GM19468 (cell line): ENCODE data around the gene ANKS3.

ENCODE experiments used
- ATAC-seq: cut with Tn5 transposase; IDR thresholded peaks from one replicate; pipeline ENCODE4 v1.9.1; 2021; ENCODE audit warnings: mild to moderate bottlenecking, moderate library complexity, moderate number of reproducible peaks; ENCODE audit not compliant: unreplicated experiment; ENCODE audit errors: extremely low read depth

The ANKS3 gene

DNA sequence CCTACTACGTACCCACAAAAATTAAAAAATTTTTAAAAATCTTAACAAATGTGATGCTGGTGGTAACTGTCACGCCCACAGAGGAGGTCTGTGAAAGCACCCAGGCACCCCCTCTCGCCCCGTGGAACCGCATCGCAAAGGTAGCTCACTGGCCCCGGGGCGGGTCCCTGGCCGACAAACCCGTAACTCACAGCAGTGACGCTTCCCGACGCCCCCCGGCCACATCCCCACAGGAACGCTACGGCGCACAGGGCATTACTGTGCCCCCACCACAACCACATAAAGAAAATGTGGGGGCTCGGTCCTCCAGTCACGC lies 366 bp downstream of the ANKS3 start:
- no peak for ATAC-seq

- ATAC-seq = no peak
Measured at GRCh38 chr16:4733211-4733742, 794 bp downstream of the ANKS3 start.

- ATAC-seq = no peak
Measured at GRCh38 chr16:4729876-4730275, 4.2 kb downstream of the ANKS3 start.

DNA sequence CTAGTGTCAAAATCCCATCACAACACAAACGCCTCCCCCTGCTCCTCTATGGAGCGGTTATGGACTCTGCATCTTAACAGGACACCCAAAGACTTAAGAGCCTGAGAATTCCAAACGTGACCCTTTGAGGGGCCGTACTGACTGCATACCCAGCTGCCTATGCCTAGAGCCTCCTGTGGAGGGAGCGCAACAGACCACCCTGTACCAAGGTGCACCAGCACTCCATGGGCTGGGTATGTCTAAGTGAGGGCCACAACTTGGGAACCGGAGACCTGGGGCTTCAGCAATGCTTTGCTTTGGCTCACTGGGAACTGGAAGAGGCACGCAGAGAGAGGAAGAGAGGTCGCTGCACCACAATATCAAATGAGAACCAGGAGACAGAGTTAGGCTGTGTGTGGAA lies 5.4 kb downstream of the ANKS3 start:
- ATAC-seq = no peak

GRCh38 chr16:4726616-4727015 lies 7.5 kb downstream of the ANKS3 start:
- no peak for ATAC-seq

DNA sequence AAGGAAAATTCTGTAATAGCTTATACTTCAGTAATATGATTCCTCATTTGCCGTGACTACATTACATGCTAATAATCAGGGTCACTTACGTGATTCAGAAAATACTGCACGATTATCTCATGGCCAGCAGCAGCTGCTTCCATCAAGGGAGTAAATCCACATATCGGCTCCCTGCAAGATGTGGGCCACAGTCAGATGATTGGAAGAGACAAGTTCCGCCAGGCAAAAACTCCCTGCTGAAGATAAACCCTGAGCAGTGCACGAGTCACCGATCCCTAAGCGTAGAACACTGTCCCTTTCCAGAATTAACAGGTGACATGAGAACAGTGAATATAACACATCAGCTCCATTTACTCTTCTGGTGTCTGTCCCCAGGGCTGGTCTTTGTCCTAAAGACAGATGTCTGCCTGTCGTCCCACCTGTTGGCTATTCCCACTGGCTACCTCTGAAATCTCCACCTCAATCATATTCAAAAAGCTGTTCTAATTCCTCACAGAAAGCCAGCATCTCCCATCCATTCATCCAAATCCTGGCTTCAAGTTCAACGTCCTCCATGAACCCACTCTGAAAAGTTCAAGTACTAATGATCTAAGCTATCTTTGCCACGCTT lies 9.3 kb downstream of the ANKS3 start:
- ATAC-seq = no peak

- ATAC-seq = no peak
Measured at GRCh38 chr16:4723071-4723767, 10.9 kb downstream of the ANKS3 start.

GRCh38 chr16:4718466-4718865 lies 15.6 kb downstream of the ANKS3 start:
- no peak for ATAC-seq

- no peak for ATAC-seq
Measured at GRCh38 chr16:4714996-4715395, 19.1 kb downstream of the ANKS3 start.

- ATAC-seq = no peak
Measured at GRCh38 chr16:4713663-4714501, 20.2 kb downstream of the ANKS3 start.

DNA sequence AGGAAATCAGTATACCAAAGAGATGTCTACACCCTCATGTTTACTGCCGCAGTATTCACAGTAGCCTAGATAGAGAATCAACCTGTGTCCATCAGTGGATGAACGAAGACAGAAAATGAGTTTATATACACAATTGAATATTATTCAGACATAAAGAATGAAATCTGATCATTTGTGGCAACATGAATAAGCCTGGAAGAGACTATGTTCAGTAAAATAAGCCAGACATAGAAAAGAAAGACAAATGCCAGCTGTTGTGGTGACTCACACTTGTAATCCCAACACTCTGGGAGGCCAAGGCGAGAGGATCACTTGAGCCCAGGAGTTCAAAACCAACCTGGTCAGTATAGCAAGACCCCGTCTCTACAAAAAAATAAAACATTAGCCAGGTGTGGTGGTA lies 24.6 kb downstream of the ANKS3 start:
- ATAC-seq = no peak

DNA sequence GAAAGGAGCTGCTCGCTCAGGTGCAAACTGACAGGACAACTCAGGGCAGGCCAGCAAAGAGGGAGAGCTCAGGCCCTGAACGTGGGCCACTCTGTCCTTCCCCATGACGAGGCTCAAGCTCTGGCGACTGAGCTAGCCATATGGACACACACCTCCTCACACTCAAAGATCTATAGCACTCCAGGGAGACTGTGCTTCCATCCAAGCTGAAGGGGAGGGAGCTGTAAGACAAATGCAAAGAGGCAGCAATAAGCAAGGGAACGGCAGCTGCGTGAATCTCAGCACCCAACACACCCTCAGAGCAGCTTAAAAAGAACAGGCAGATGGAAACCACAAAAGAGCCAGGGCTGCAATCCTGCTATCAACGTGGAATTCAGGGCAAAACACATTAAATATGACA lies 27.2 kb downstream of the ANKS3 start:
- ATAC-seq = no peak

- ATAC-seq = no peak
Measured at GRCh38 chr16:4704913-4705312, 29.2 kb downstream of the ANKS3 start.

DNA sequence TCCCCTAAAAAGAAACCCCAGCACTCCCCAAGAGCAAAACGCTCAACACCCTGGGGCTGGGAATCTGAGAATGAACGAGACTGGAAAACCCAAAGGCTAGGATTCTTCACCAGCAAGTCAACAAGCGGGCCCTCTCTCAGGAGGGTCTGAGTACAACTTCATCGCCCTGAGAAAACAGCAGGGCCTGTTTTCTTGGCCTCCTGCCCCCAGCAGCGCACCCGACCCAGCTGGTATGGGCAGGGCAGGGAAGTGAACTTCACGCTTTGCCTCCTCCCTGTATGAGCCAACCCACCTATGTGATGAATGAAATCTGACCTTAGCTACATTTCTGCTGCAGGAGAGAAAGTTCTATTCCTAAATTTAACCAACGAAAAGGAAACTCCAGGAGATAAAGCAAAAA lies 29.6 kb downstream of the ANKS3 start:
- ATAC-seq = no peak

GRCh38 chr16:4703906-4704305 lies 30.2 kb downstream of the ANKS3 start:
- ATAC-seq = no peak

GRCh38 chr16:4702466-4702808 lies 31.6 kb downstream of the ANKS3 start:
- no peak for ATAC-seq

DNA sequence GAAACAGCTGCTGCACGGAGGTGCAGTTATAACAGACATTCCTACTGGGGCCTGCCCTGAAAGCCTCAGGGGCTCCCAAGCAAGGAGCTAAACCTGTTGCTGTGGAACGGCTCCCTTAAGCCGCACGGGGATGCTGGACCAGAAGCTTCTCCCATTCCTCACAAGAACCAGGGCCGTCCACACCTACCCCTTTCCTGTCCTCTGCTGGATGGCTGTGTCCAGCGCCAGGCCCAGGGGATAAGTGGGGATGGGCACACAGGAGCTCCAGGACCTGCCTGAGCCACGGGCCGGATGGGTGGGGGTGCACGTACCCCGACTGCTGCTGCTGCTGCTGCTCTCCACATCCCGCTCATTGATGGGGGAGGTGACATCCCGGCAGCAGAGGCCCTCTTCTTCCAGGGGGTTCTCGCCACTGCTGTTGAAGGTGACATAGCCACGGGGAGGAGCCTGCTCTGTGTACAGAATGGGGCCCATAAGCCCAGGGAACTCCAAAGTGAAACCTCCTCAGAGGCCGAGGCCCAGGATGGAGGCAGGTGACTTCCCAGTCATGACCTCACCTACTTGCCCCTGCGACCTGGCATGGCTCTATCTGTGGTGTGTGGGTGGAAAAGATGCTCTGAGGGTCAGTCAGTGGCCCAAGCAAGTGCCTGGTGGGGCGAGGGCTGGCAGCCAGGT lies 32.1 kb downstream of the ANKS3 start:
- ATAC-seq = no peak

GRCh38 chr16:4700997-4701743 lies 32.9 kb downstream of the ANKS3 start:
- no peak for ATAC-seq

DNA sequence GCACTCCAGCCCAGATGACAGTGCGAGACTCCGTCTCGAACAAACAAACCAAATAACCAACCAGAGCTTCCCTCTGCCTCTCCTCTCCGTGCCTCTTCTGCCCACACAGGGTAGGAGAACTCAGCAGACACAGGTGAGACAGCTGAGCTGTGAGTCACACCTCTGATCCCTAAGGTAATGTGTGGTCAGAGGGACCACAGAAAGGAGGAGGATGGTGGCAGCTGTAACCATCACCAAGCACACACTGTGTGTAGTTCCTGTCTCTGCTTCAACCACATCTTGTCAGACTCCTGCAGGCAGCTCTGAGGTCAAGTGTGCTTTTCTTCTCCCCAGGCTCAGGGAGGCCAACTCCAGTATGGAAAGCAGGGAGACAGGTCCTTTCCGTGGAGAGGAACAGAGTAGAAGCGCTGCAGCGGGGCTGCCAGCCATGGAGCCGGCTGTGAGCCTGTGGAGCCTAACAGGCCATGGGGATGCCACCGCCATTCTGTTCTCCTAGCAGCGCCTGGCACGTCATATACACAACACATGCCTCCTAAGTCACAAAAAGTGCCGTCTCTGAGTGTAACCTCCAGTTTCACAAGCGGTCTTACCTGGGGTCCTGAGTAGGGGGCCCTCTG lies 33.6 kb downstream of the ANKS3 start:
- ATAC-seq = no peak
